ENCODE measurements around the gene HEPACAM. TPM values are rescaled to one million over a fixed set of nuclear protein-coding genes. Genes with fewer than 3 reads are reported as not detected.

HEPACAM gene
- total RNA-seq, 1 donor from 2014 or later = not detected

- peaks cover 10% of the 10 kb centered on the region for H3K4me1 ChIP-seq (ENCODE audit: insufficient read depth, low read length)
- H3K27ac ChIP-seq (ENCODE audit: low read depth, low read length) = peak overlapping the region; percentile 96
- Mint-ChIP-seq H3K27me3 (ENCODE audit: low read depth, unreplicated experiment) (peaks cover 57% of the 10 kb centered on the region), H3K9me3 (ENCODE audit: unreplicated experiment) (peaks cover 2% of the 10 kb centered on the region), H3K4me3 (ENCODE audit: unreplicated experiment) (peak overlapping the region; percentile 88), H3K4me1 (ENCODE audit: low read depth, unreplicated experiment) (no peaks in the 10 kb centered on the region), H3K36me3 (ENCODE audit: low read depth, unreplicated experiment) (no peaks in the 10 kb centered on the region), H3K27ac (ENCODE audit: unreplicated experiment) (peak overlapping the region; percentile 98)
- peak overlapping the region; percentile 95 for H3K4me2 ChIP-seq (ENCODE audit: low read length)
- no peaks in the 10 kb centered on the region for H3K36me3 ChIP-seq (ENCODE audit: insufficient read depth, low read length)
- H3K9me3 ChIP-seq (ENCODE audit: insufficient read depth, low read depth, low read length) = no peaks in the 10 kb centered on the region
- peak overlapping the region; percentile 89 for H3K9ac ChIP-seq (ENCODE audit: low read length)
- H3K27me3 ChIP-seq (ENCODE audit: insufficient read depth, low read length) = peaks cover 19% of the 10 kb centered on the region
- DNase-seq (ENCODE audit: low read depth) (peak; percentile 88), FAIRE-seq (peak; percentile 32)
- peak overlapping the region; percentile 71 for H3K4me3 ChIP-seq (ENCODE audit: insufficient read depth, low read depth, low read length)
- H4K20me1 ChIP-seq (ENCODE audit: insufficient read depth, low read length) = no peaks in the 10 kb centered on the region
- peak overlapping the region; percentile 93 for H2AFZ ChIP-seq (ENCODE audit: low read depth, low read length)
- TF ChIP-seq CTCF (IDR thresholded peaks at IDR 0.05; ENCODE audit: insufficient read depth, low read depth, low read length) = peak; percentile 26
- no peak for TF ChIP-seq EZH2 (IDR thresholded peaks at IDR 0.05; ENCODE audit: insufficient read depth, low read length)
- H3K79me2 ChIP-seq (ENCODE audit: insufficient read depth, low read length) = no peaks in the 10 kb centered on the region
These were observed 59.7 kb downstream of the HEPACAM start for GRCh38 chr11:124875943-124876817.

- H3K9me3 Mint-ChIP-seq (ENCODE audit: unreplicated experiment) = peaks cover 2% of the 10 kb centered on the region
- no peaks in the 10 kb centered on the region for H4K20me1 ChIP-seq (ENCODE audit: insufficient read depth, low read length)
- no peak overlapping the region for H3K27ac Mint-ChIP-seq (ENCODE audit: unreplicated experiment)
- FAIRE-seq = no peak
- no peak for TF ChIP-seq CTCF (IDR thresholded peaks at IDR 0.05; ENCODE audit: insufficient read depth, low read depth, low read length)
- TF ChIP-seq EZH2 (IDR thresholded peaks at IDR 0.05; ENCODE audit: insufficient read depth, low read length) = no peak
- peaks cover 10% of the 10 kb centered on the region for H3K4me1 ChIP-seq (ENCODE audit: insufficient read depth, low read length)
- H3K4me1 Mint-ChIP-seq (ENCODE audit: low read depth, unreplicated experiment) = no peaks in the 10 kb centered on the region
- H3K36me3 ChIP-seq (ENCODE audit: insufficient read depth, low read length) = no peaks in the 10 kb centered on the region
- H3K4me2 ChIP-seq (ENCODE audit: low read length) = peak overlapping the region; percentile 95
- H3K9me3 ChIP-seq (ENCODE audit: insufficient read depth, low read depth, low read length) = no peaks in the 10 kb centered on the region
- H3K36me3 Mint-ChIP-seq (ENCODE audit: low read depth, unreplicated experiment) = no peaks in the 10 kb centered on the region
- H3K27me3 ChIP-seq (ENCODE audit: insufficient read depth, low read length) = peaks cover 24% of the 10 kb centered on the region
- no peaks in the 10 kb centered on the region for H3K79me2 ChIP-seq (ENCODE audit: insufficient read depth, low read length)
- DNase-seq (ENCODE audit: low read depth) = no peak
- peaks cover 60% of the 10 kb centered on the region for H3K27me3 Mint-ChIP-seq (ENCODE audit: low read depth, unreplicated experiment)
- H3K9ac ChIP-seq (ENCODE audit: low read length) = no peak overlapping the region
- H2AFZ ChIP-seq (ENCODE audit: low read depth, low read length) = peak overlapping the region; percentile 93
- H3K4me3 Mint-ChIP-seq (ENCODE audit: unreplicated experiment) = peak overlapping the region; percentile 78
- H3K27ac ChIP-seq (ENCODE audit: low read depth, low read length) = no peak overlapping the region
- H3K4me3 ChIP-seq (ENCODE audit: insufficient read depth, low read depth, low read length) = peak overlapping the region; percentile 71
These were observed 60.4 kb downstream of the HEPACAM start for GRCh38 chr11:124875401-124875800.
